ENCODE results near the gene MFSD2A. TPM values are rescaled to one million over a fixed set of nuclear protein-coding genes. Genes with fewer than 3 reads are reported as not detected.
"Not testable (repeated sequence)": the region's sequence is repeated elsewhere in the genome, so short reads cannot be mapped to it uniquely, and the experiment has no call there.

The MFSD2A gene
- total RNA-seq, 1 donor from 2014 or later = 56.2 TPM

- H3K27ac Mint-ChIP-seq = no peak overlapping the region
- intact Hi-C loops (cut with micrococcal nuclease) = no loop called here
- DNase-seq (ENCODE audit: low spot score) = no peak
- H3K4me3 Mint-ChIP-seq = no peak overlapping the region
- H3K27me3 Mint-ChIP-seq (ENCODE audit: insufficient read depth) = peaks cover 4% of the 10 kb centered on the region
- H3K4me1 Mint-ChIP-seq (ENCODE audit: low read depth) = no peaks in the 10 kb centered on the region
- H3K9me3 Mint-ChIP-seq = no peaks in the 10 kb centered on the region
- no peaks in the 10 kb centered on the region for H3K36me3 Mint-ChIP-seq (ENCODE audit: low read depth)
Measured at GRCh38 chr1:39981945-39982344, 27.0 kb downstream of the MFSD2A start.

- H3K27ac Mint-ChIP-seq; H3K27me3 Mint-ChIP-seq (ENCODE audit: insufficient read depth); intact Hi-C loops (cut with micrococcal nuclease); H3K36me3 Mint-ChIP-seq (ENCODE audit: low read depth); H3K4me1 Mint-ChIP-seq (ENCODE audit: low read depth); DNase-seq (ENCODE audit: low spot score); H3K4me3 Mint-ChIP-seq; H3K9me3 Mint-ChIP-seq: not testable (repeated sequence)
Measured at GRCh38 chr1:39984480-39984879, 29.5 kb downstream of the MFSD2A start.

GRCh38 chr1:39984951-39985350 lies 30.0 kb downstream of the MFSD2A start:
- H3K27ac Mint-ChIP-seq = no peak overlapping the region
- peaks cover 2% of the 10 kb centered on the region for H3K27me3 Mint-ChIP-seq (ENCODE audit: insufficient read depth)
- H3K4me1 Mint-ChIP-seq (ENCODE audit: low read depth) = no peaks in the 10 kb centered on the region
- intact Hi-C loops (cut with micrococcal nuclease) = no loop called here
- H3K9me3 Mint-ChIP-seq = no peaks in the 10 kb centered on the region
- H3K4me3 Mint-ChIP-seq = no peak overlapping the region
- DNase-seq (ENCODE audit: low spot score) = no peak
- H3K36me3 Mint-ChIP-seq (ENCODE audit: low read depth) = no peaks in the 10 kb centered on the region

- intact Hi-C loops (cut with micrococcal nuclease) = no loop called here
- H3K4me3 Mint-ChIP-seq = no peak overlapping the region
- H3K4me1 Mint-ChIP-seq (ENCODE audit: low read depth) = no peaks in the 10 kb centered on the region
Measured at GRCh38 chr1:39987869-39988268, 32.9 kb downstream of the MFSD2A start.

GRCh38 chr1:39988618-39989343 lies 33.8 kb downstream of the MFSD2A start:
- intact Hi-C loops (cut with micrococcal nuclease) = no loop called here
- no peaks in the 10 kb centered on the region for H3K36me3 Mint-ChIP-seq (ENCODE audit: low read depth)

More at GRCh38 chr1:39987869-39988268, 32.9 kb downstream of the MFSD2A start:
- Mint-ChIP-seq H3K27ac (no peak overlapping the region), H3K27me3 (ENCODE audit: insufficient read depth) (no peaks in the 10 kb centered on the region), H3K9me3 (no peaks in the 10 kb centered on the region), H3K36me3 (ENCODE audit: low read depth) (no peaks in the 10 kb centered on the region)
- no peak for DNase-seq (ENCODE audit: low spot score)

GRCh38 chr1:39990428-39990827 lies 35.5 kb downstream of the MFSD2A start:
- intact Hi-C loops (cut with micrococcal nuclease) = no loop called here
- H3K27ac Mint-ChIP-seq = no peak overlapping the region
- H3K9me3 Mint-ChIP-seq = no peaks in the 10 kb centered on the region
- H3K4me3 Mint-ChIP-seq = no peak overlapping the region
- no peaks in the 10 kb centered on the region for H3K4me1 Mint-ChIP-seq (ENCODE audit: low read depth)
- no peak for DNase-seq (ENCODE audit: low spot score)
- no peaks in the 10 kb centered on the region for H3K36me3 Mint-ChIP-seq (ENCODE audit: low read depth)
- no peaks in the 10 kb centered on the region for H3K27me3 Mint-ChIP-seq (ENCODE audit: insufficient read depth)

More at GRCh38 chr1:39988618-39989343, 33.8 kb downstream of the MFSD2A start:
- Mint-ChIP-seq H3K9me3 (no peaks in the 10 kb centered on the region), H3K4me1 (ENCODE audit: low read depth) (no peaks in the 10 kb centered on the region), H3K4me3 (no peak overlapping the region), H3K27ac (no peak overlapping the region), H3K27me3 (ENCODE audit: insufficient read depth) (no peaks in the 10 kb centered on the region)
- no peak for DNase-seq (ENCODE audit: low spot score)

GRCh38 chr1:39992234-39992633 lies 37.3 kb downstream of the MFSD2A start:
- H3K36me3 Mint-ChIP-seq (ENCODE audit: low read depth) = no peaks in the 10 kb centered on the region
- no peaks in the 10 kb centered on the region for H3K9me3 Mint-ChIP-seq
- no peak for DNase-seq (ENCODE audit: low spot score)
- intact Hi-C loops (cut with micrococcal nuclease) = no loop called here
- no peak overlapping the region for H3K4me3 Mint-ChIP-seq
- no peaks in the 10 kb centered on the region for H3K27me3 Mint-ChIP-seq (ENCODE audit: insufficient read depth)
- H3K27ac Mint-ChIP-seq = no peak overlapping the region
- peaks cover 5% of the 10 kb centered on the region for H3K4me1 Mint-ChIP-seq (ENCODE audit: low read depth)

GRCh38 chr1:39992888-39993287 lies 37.9 kb downstream of the MFSD2A start:
- DNase-seq (ENCODE audit: low spot score) = no peak
- intact Hi-C loops (cut with micrococcal nuclease) = no loop called here
- Mint-ChIP-seq H3K4me1 (ENCODE audit: low read depth) (peaks cover 5% of the 10 kb centered on the region), H3K36me3 (ENCODE audit: low read depth) (no peaks in the 10 kb centered on the region), H3K27me3 (ENCODE audit: insufficient read depth) (no peaks in the 10 kb centered on the region), H3K27ac (no peak overlapping the region), H3K9me3 (no peaks in the 10 kb centered on the region), H3K4me3 (no peak overlapping the region)

GRCh38 chr1:39995973-39996393 lies 41.0 kb downstream of the MFSD2A start:
- Mint-ChIP-seq H3K27me3 (ENCODE audit: insufficient read depth) (no peaks in the 10 kb centered on the region), H3K36me3 (ENCODE audit: low read depth) (no peaks in the 10 kb centered on the region), H3K4me3 (no peak overlapping the region), H3K27ac (no peak overlapping the region), H3K4me1 (ENCODE audit: low read depth) (peaks cover 5% of the 10 kb centered on the region), H3K9me3 (no peaks in the 10 kb centered on the region)
- DNase-seq (ENCODE audit: low spot score) = no peak
- intact Hi-C loops (cut with micrococcal nuclease) = no loop called here

GRCh38 chr1:39996396-39997004 lies 41.6 kb downstream of the MFSD2A start:
- intact Hi-C loops (cut with micrococcal nuclease) = no loop called here
- Mint-ChIP-seq H3K4me3 (no peak overlapping the region), H3K36me3 (ENCODE audit: low read depth) (no peaks in the 10 kb centered on the region)

GRCh38 chr1:40001456-40001855 lies 46.5 kb downstream of the MFSD2A start:
- no peak for DNase-seq (ENCODE audit: low spot score)
- Mint-ChIP-seq H3K4me3 (no peak overlapping the region), H3K27me3 (ENCODE audit: insufficient read depth) (peaks cover 12% of the 10 kb centered on the region), H3K27ac (no peak overlapping the region), H3K36me3 (ENCODE audit: low read depth) (no peaks in the 10 kb centered on the region), H3K4me1 (ENCODE audit: low read depth) (no peaks in the 10 kb centered on the region), H3K9me3 (no peaks in the 10 kb centered on the region)
- intact Hi-C loops (cut with micrococcal nuclease) = no loop called here

More at GRCh38 chr1:39996396-39997004, 41.6 kb downstream of the MFSD2A start:
- Mint-ChIP-seq H3K27me3 (ENCODE audit: insufficient read depth) (no peaks in the 10 kb centered on the region), H3K9me3 (no peaks in the 10 kb centered on the region), H3K4me1 (ENCODE audit: low read depth) (peaks cover 5% of the 10 kb centered on the region), H3K27ac (no peak overlapping the region)
- DNase-seq (ENCODE audit: low spot score) = no peak

- Mint-ChIP-seq H3K27ac (no peak overlapping the region), H3K36me3 (ENCODE audit: low read depth) (no peaks in the 10 kb centered on the region), H3K4me3 (no peak overlapping the region), H3K4me1 (ENCODE audit: low read depth) (no peaks in the 10 kb centered on the region), H3K27me3 (ENCODE audit: insufficient read depth) (peaks cover 12% of the 10 kb centered on the region), H3K9me3 (no peaks in the 10 kb centered on the region)
- DNase-seq (ENCODE audit: low spot score) = no peak
- intact Hi-C loops (cut with micrococcal nuclease) = no loop called here
Measured at GRCh38 chr1:40003156-40004093, 48.5 kb downstream of the MFSD2A start.

- Mint-ChIP-seq H3K4me3 (no peak overlapping the region), H3K27ac (no peak overlapping the region), H3K4me1 (ENCODE audit: low read depth) (no peaks in the 10 kb centered on the region), H3K9me3 (no peaks in the 10 kb centered on the region), H3K36me3 (ENCODE audit: low read depth) (no peaks in the 10 kb centered on the region), H3K27me3 (ENCODE audit: insufficient read depth) (peaks cover 12% of the 10 kb centered on the region)
- DNase-seq (ENCODE audit: low spot score) = no peak
- intact Hi-C loops (cut with micrococcal nuclease) = no loop called here
Measured at GRCh38 chr1:40004857-40005256, 49.9 kb downstream of the MFSD2A start.

Measured in activated T-helper 1 cell treated with anti-CD3 and anti-CD28 coated beads, Interleukin-12 subunit alpha, Interleukin-12 subunit beta, Interleukin-2, Interleukin-4 antibody, amounts not matched to agents 30 ng/mL and 10 ng/mL and 1 ng/mL, durations not matched to agents 14 hours and 24 hours and 36 hours (primary cell).